GM12878 (cell line): Measurements from ENCODE around the gene SLC38A8. TPM values are rescaled to one million over a fixed set of nuclear protein-coding genes. Genes with fewer than 3 reads are reported as not detected.

ENCODE experiments used
- ATAC-seq: fragments of 200-7000 bp; cut with Tn5 transposase; 3 replicates; pipeline ENCODE4 v1.9.1; 2020; ENCODE audit warnings: mild to moderate bottlenecking, moderate library complexity
- BruUV-seq: library from RNA; stranded (reverse); fragments of 400-500 nt; replicated peaks from 2 replicates; lab custom pipeline; 2021; lab: Mats Ljungman, UMichigan
- CTCF ChIA-PET: fragments of 300-600 bp; sonication (Branson Sonifier 250); formaldehyde crosslinking; extraction: SDS; loops from one replicate; lab custom pipeline; 2021; ENCODE audit warnings: inconsistent platforms; lab: Yijun Ruan, JAX
- POLR2A ChIA-PET: fragments of 350-600 bp; formaldehyde crosslinking; extraction: SDS; loops from one replicate; lab custom pipeline; 2021; ENCODE audit warnings: inconsistent platforms; lab: Charles Lee
- RAD21 ChIA-PET: fragments of 300-600 bp; sonication (Branson Sonifier 250); formaldehyde crosslinking; loops from one replicate; lab custom pipeline; 2023; ENCODE audit warnings: antibody characterized with exemption; ENCODE audit not compliant: unreplicated experiment; lab: Charles Lee
- SMC1A ChIA-PET: fragments of 300-600 bp; sonication (Branson Sonifier 250); formaldehyde crosslinking; loops from one replicate; lab custom pipeline; 2023; ENCODE audit not compliant: unreplicated experiment, uncharacterized antibody; lab: Charles Lee
- DNase-seq: peaks from one replicate; pipeline ENCODE4 v3.0.0-alpha.2; 2011; ENCODE audit warnings: low read depth, low spot score
- FAIRE-seq: peaks from 3 replicates; lab custom pipeline; 2011; peaks lifted over from hg19 to GRCh38; lab: Jason Lieb, UNC
- H2AFZ ChIP-seq: 2 replicates; pipeline ENCODE4 v1.6.0; 2011; ENCODE audit warnings: low read depth, low read length, control low read depth; ENCODE audit not compliant: control insufficient read depth
- H3K27ac ChIP-seq: 2 replicates; pipeline ENCODE4 v1.5.1; 2011; ENCODE audit warnings: control low read depth; ENCODE audit not compliant: control insufficient read depth, insufficient read depth
- H3K27me3 ChIP-seq, 2 experiments: replicated peaks in 1 of 2; 2 replicates each; pipeline versions ENCODE4 v1.6.0 to v1.6.1; 2011; ENCODE audit warnings: low read length in 1 of 2; ENCODE audit not compliant: control insufficient read depth in 2 of 2, insufficient read depth in 2 of 2
- H3K36me3 ChIP-seq, 2 experiments: 2 replicates each; pipeline ENCODE4 v1.5.1; 2011; ENCODE audit warnings: low read length in 1 of 2; ENCODE audit not compliant: control insufficient read depth in 2 of 2, insufficient read depth in 2 of 2
- H3K4me1 ChIP-seq: 2 replicates; pipeline ENCODE4 v1.6.1; 2011; ENCODE audit warnings: mild to moderate bottlenecking, low read length, moderate library complexity, mixed read lengths; ENCODE audit not compliant: control insufficient read depth, insufficient read depth
- H3K4me2 ChIP-seq: 2 replicates; pipeline ENCODE4 v1.6.0; 2011; ENCODE audit warnings: control low read depth; ENCODE audit not compliant: control insufficient read depth, insufficient read depth
- H3K4me3 ChIP-seq: fragments of 200-600 bp; sonication (generic); 2 replicates; pipeline ENCODE4 v1.5.1; 2016
- H3K79me2 ChIP-seq: 2 replicates; pipeline ENCODE4 v1.6.0; 2011; ENCODE audit warnings: low read length; ENCODE audit not compliant: control insufficient read depth, insufficient read depth
- H3K9ac ChIP-seq: 2 replicates; pipeline ENCODE4 v1.8.0; 2011; ENCODE audit warnings: low read length, control low read depth, mixed read lengths; ENCODE audit not compliant: control insufficient read depth, insufficient read depth
- H3K9me3 ChIP-seq: replicated peaks from 3 replicates; pipeline ENCODE4 v1.5.1; 2011; ENCODE audit warnings: mild to moderate bottlenecking, low read length; ENCODE audit not compliant: control insufficient read depth, insufficient read depth
- H4K20me1 ChIP-seq: 2 replicates; pipeline ENCODE4 v1.6.0; 2011; ENCODE audit not compliant: control insufficient read depth, insufficient read depth
- E2F4 ChIP-seq: IDR thresholded peaks from 2 replicates; pipeline ENCODE4 v1.6.1; 2012; ENCODE audit warnings: low read depth, low read length, improper control_type of control experiment
- ESRRA ChIP-seq: IDR thresholded peaks from 2 replicates; pipeline ENCODE4 v1.6.1; 2012; ENCODE audit warnings: mild to moderate bottlenecking, low read length, improper control_type of control experiment
- FOXM1 ChIP-seq: IDR thresholded peaks from 2 replicates; pipeline ENCODE4 v1.6.1; 2012; ENCODE audit warnings: low read depth, mild to moderate bottlenecking, inconsistent platforms, low read length, moderate library complexity
- HCFC1 ChIP-seq: fragments of 150-350 bp; IDR thresholded peaks from 2 replicates; pipeline ENCODE4 v1.6.1; 2014; ENCODE audit warnings: low read length
- JUND ChIP-seq: IDR thresholded peaks from 2 replicates; pipeline ENCODE4 v1.6.1; 2012; ENCODE audit warnings: low read depth, mild to moderate bottlenecking, low read length, improper control_type of control experiment, moderate library complexity
- MTA3 ChIP-seq: IDR thresholded peaks from 2 replicates; pipeline ENCODE4 v1.6.1; 2012; ENCODE audit warnings: low read length, inconsistent platforms, borderline replicate concordance
- PAX5 ChIP-seq: IDR thresholded peaks from 2 replicates; pipeline ENCODE4 v1.6.1; 2011; ENCODE audit warnings: low read depth, low read length, borderline replicate concordance
- REST ChIP-seq: IDR thresholded peaks from 2 replicates; pipeline ENCODE4 v1.6.1; 2012; ENCODE audit warnings: mild to moderate bottlenecking, low read depth, low read length
- SMAD5 ChIP-seq: IDR thresholded peaks from 2 replicates; pipeline ENCODE4 v1.6.1; 2016; ENCODE audit warnings: antibody characterized with exemption, low read depth
- STAT3 ChIP-seq: IDR thresholded peaks from 2 replicates; pipeline ENCODE4 v1.6.1; 2011; ENCODE audit warnings: low read depth, low read length, improper control_type of control experiment
- TARDBP ChIP-seq: IDR thresholded peaks from 2 replicates; pipeline ENCODE4 v1.6.1; 2016; ENCODE audit warnings: borderline replicate concordance
- TCF12 ChIP-seq: IDR thresholded peaks from 2 replicates; pipeline ENCODE4 v1.6.1; 2011; ENCODE audit warnings: low read depth, mild to moderate bottlenecking, low read length
- WRNIP1 ChIP-seq: IDR thresholded peaks from 2 replicates; pipeline ENCODE4 v1.6.1; 2011; ENCODE audit warnings: low read depth, low read length, improper control_type of control experiment, borderline replicate concordance
- ZNF384 ChIP-seq: IDR thresholded peaks from 2 replicates; pipeline ENCODE4 v1.6.1; 2012; ENCODE audit warnings: low read depth, mild to moderate bottlenecking, low read length, improper control_type of control experiment, borderline replicate concordance
- WGBS: methylation state at CpG from one replicate; pipeline ENCODE4 v1.1.6; 2016; ENCODE audit warnings: low lambda C conversion rate; ENCODE audit not compliant: insufficient replicate concordance, insufficient coverage; ENCODE audit errors: missing lambda C conversion rate; 5-methylcytosine and 5-hydroxymethylcytosine counted together
- in situ Hi-C: fragments of 300-500 bp; cut with MboI; formaldehyde crosslinking; loops from 9 replicates; pipeline ENCODE4 v1.14.3; 2018; ENCODE audit warnings: mixed read lengths
- intact Hi-C: fragments of 100-400 bp; cut with micrococcal nuclease; formaldehyde crosslinking; loops from one replicate; pipeline ENCODE4 v1.14.2; 2022; ENCODE audit not compliant: unreplicated experiment
- polyA plus RNA-seq, 11 experiments: library from polyadenylated mRNA; depleted of rRNA in 4 of 11; unstranded in 6 of 11; stranded (reverse) in 5 of 11; fragments of >200 nt; fragmentation: Nextera tagmentation in 4 of 11; fragmentation: Illumina TruSeq in 1 of 11; extraction: Ambion mirVana in 4 of 11; extraction: Trizol in 1 of 11; gene quantifications; 1 replicate in 1 of 11; 2 replicates in 10 of 11; pipeline versions ENCODE4 v1.2.1 to v1.2.3, GENCODE V29; 2011 to 2016; ENCODE audit warnings: inconsistent platforms in 2 of 11, missing spikeins in 2 of 11, low read depth in 1 of 11
- total RNA-seq, 4 experiments: library from RNA; depleted of rRNA in 3 of 4; stranded (reverse); fragments of >200 nt in 3 of 4; fragmentation: Illumina TruSeq in 1 of 4; extraction: Trizol in 1 of 4; gene quantifications; 2 replicates each; pipeline versions ENCODE4 v1.2.1 to v1.2.3, GENCODE V29; 2013 to 2021
- TF ChIP-seq, protein P1 (sequence below): fragments of 450-650 bp; formaldehyde crosslinking; IDR thresholded peaks from 2 replicates; pipeline ENCODE4 v1.4.0; 2022; ENCODE audit warnings: mild to moderate bottlenecking, moderate library complexity

The SLC38A8 gene
- total and polyA plus RNA-seq, 10 of the 15 experiments (the other 5 are each of a cell fraction or from before 2014, with no cell fraction given): not detected

- WGBS: 85% methylated on average over 13 of the region's 13 CpGs
- no peak for FAIRE-seq
- no TSS peak for BruUV-seq
- CTCF ChIA-PET: interaction anchor here (0.6 to 1.2 kb wide), 3 partner anchors 11 to 16 kb away, joined by 3 read pairs; no protein-coding TSS in a partner anchor
- Histone ChIP-seq H3K36me3 (peaks cover 17 to 38% of the 10 kb centered on the region in 2 experiments; a peak in 3 of 4 replicates), H3K4me3 (no peak overlapping the region), H3K27ac (no peak overlapping the region), H3K4me1 (no peaks in the 10 kb centered on the region), H3K9ac (no peak overlapping the region), H3K27me3 (no peaks in the 10 kb centered on the region), H3K9me3 (no peaks in the 10 kb centered on the region), H2AFZ (no peak overlapping the region), H3K4me2 (no peak overlapping the region), H4K20me1 (no peaks in the 10 kb centered on the region), H3K79me2 (no peaks in the 10 kb centered on the region)
- POLR2A ChIA-PET: no interaction called here
- SMC1A ChIA-PET: interaction anchor here (1.8 to 2.1 kb wide), 2 partner anchors 9 to 19 kb away, joined by 4 to 5 read pairs; no protein-coding TSS in a partner anchor
- no peak for ATAC-seq
- intact Hi-C loops: no loop called here
- RAD21 ChIA-PET: no interaction called here
- no peak for DNase-seq
- TF ChIP-seq REST (no peak), MTA3 (no peak), HCFC1 (no peak), ESRRA (no peak), STAT3 (no peak), TARDBP (no peak), E2F4 (no peak), TCF12 (no peak), ZNF384 (no peak), SMAD5 (no peak), FOXM1 (no peak), PAX5 (no peak), WRNIP1 (no peak), JUND (no peak)
- TF ChIP-seq, protein P1, sequence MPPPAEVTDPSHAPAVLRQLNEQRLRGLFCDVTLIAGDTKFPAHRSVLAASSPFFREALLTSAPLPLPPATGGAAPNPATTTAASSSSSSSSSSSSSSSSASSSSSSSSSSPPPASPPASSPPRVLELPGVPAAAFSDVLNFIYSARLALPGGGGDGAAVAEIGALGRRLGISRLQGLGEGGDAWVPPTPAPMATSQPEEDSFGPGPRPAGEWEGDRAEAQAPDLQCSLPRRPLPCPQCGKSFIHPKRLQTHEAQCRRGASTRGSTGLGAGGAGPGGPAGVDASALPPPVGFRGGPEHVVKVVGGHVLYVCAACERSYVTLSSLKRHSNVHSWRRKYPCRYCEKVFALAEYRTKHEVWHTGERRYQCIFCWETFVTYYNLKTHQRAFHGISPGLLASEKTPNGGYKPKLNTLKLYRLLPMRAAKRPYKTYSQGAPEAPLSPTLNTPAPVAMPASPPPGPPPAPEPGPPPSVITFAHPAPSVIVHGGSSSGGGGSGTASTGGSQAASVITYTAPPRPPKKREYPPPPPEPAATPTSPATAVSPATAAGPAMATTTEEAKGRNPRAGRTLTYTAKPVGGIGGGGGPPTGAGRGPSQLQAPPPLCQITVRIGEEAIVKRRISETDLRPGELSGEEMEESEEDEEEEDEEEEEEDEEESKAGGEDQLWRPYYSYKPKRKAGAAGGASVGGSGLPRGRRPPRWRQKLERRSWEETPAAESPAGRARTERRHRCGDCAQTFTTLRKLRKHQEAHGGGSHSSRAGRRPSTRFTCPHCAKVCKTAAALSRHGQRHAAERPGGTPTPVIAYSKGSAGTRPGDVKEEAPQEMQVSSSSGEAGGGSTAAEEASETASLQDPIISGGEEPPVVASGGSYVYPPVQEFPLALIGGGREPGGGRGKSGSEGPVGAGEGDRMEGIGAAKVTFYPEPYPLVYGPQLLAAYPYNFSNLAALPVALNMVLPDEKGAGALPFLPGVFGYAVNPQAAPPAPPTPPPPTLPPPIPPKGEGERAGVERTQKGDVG: no peak
- in situ Hi-C loops: no loop called here
Observed at GRCh38 chr16:84068783-84069462, 26.3 kb upstream of the SLC38A8 start.
